ENCODE data around the gene PRDM12.

PRDM12 gene

DNA sequence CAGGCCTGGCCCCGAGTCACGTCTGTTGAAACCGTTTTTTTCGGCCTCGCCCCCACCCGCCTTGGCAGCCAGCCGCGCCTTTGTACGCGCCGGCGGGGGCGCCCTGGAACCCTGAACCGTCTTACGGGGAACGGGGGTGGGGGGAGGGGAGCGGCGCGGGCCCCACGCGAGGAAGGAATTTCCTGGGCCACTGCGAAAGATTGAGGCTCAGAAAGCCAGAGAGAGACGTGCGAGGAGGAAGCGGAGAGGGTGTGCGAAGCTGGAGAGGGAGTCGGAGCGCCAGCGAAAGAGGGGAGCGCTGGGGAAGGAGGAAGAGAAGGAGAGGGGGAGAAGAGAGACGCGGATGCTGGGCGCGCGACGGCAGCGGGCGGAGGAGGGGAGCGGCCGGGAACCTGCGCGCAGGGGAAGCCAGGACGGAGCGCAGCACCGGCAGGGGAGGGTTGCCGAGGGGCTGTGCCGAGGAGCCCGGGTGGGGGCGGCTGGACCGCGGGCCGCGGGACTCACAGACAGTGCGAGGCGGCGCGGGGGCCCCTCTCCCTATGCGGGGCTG lies 4.6 kb upstream of the PRDM12 start:
- Histone ChIP-seq H3K36me3 (replicated peaks in 1 of 2; ENCODE audit: control insufficient read depth in 2 of 2, insufficient read depth in 2 of 2, low read length in 2 of 2) (no peaks in the 10 kb centered on the region), H3K9me3 (replicated peaks in 1 of 2; ENCODE audit: control insufficient read depth in 2 of 2, insufficient read depth in 1 of 2, low read depth in 1 of 2, low read length in 2 of 2) (peaks cover 8 to 17% of the 10 kb centered on the region in 2 donors), H4K91ac (ENCODE audit: low read depth, low read length, poor library complexity) (no peak overlapping the region), H2BK5ac (ENCODE audit: low read length) (no peak overlapping the region), H2BK12ac (ENCODE audit: low read length) (peak overlapping the region; percentile 94), H3K4me1 (ENCODE audit: control insufficient read depth in 2 of 2, insufficient read depth in 1 of 2, low read depth in 1 of 2, low read length in 2 of 2) (peaks cover 7 to 17% of the 10 kb centered on the region in 2 donors), H3K18ac (ENCODE audit: low read length) (peak overlapping the region; percentile 94), H2BK15ac (ENCODE audit: low read length) (peak overlapping the region; percentile 90), H3K79me1 (ENCODE audit: low read depth, low read length) (no peaks in the 10 kb centered on the region), H4K8ac (ENCODE audit: low read depth, low read length) (no peak overlapping the region), H3K4ac (ENCODE audit: low read length) (no peak overlapping the region), H3K4me3 (ENCODE audit: low read length in 2 of 2) (no peak overlapping the region), H3K23ac (ENCODE audit: low read depth, low read length, poor library complexity) (peak overlapping the region; percentile 65), H3K9ac (ENCODE audit: low read depth, low read length, poor library complexity) (no peak overlapping the region), H2BK120ac (ENCODE audit: low read depth, low read length) (peak overlapping the region; percentile 87), H3K4me2 (ENCODE audit: insufficient read depth, low read length, poor library complexity, severe bottlenecking) (peak overlapping the region; percentile 89), H3K27ac (replicated peaks; ENCODE audit: low read length) (no peak overlapping the region), H2AFZ (ENCODE audit: low read length) (peak overlapping the region; percentile 96), H3K27me3 (ENCODE audit: control insufficient read depth in 3 of 3, insufficient read depth in 3 of 3, low read depth in 1 of 3, low read length in 3 of 3) (peaks cover 62 to 93% (median 79%) of the 10 kb centered on the region in 3 experiments), H2AK5ac (ENCODE audit: low read depth, low read length) (peak overlapping the region; percentile 93), H3K14ac (ENCODE audit: low read length) (no peak overlapping the region)
- no peak for DNase-seq (ENCODE audit: low spot score)
- WGBS, 2 donors (ENCODE audit: extremely low coverage in 2 of 2, insufficient read length in 2 of 2, insufficient replicate concordance in 1 of 2), result no CpG with 5 or more reads among the region's 58 CpGs

DNA sequence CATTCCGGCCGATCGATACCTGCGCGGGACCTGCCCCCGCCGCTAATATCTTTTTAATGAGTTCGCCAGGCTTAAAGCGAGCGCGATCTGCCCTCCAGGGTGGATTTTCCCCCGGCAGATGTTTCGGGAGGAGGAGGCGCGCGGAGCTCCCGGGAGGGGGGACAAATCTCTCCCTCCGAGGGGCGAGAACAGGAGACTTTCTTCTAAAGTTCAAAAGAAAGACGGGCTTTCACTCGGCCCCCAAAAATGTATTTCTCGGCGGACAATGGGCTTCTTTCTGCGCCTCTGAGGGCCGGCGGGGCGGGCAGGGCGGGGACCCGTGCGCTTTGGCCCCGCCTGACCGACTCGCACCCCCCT lies 4.1 kb upstream of the PRDM12 start:
- Histone ChIP-seq H3K9ac (ENCODE audit: low read depth, low read length, poor library complexity) (no peak overlapping the region), H2BK12ac (ENCODE audit: low read length) (no peak overlapping the region), H3K4me2 (ENCODE audit: insufficient read depth, low read length, poor library complexity, severe bottlenecking) (peak overlapping the region; percentile 89), H2BK120ac (ENCODE audit: low read depth, low read length) (no peak overlapping the region), H4K8ac (ENCODE audit: low read depth, low read length) (no peak overlapping the region), H2BK15ac (ENCODE audit: low read length) (peak overlapping the region; percentile 94), H3K4me1 (ENCODE audit: control insufficient read depth in 2 of 2, insufficient read depth in 1 of 2, low read depth in 1 of 2, low read length in 2 of 2) (peaks cover 7 to 19% of the 10 kb centered on the region in 2 donors), H3K23ac (ENCODE audit: low read depth, low read length, poor library complexity) (peak overlapping the region; percentile 65), H3K9me3 (replicated peaks in 1 of 2; ENCODE audit: control insufficient read depth in 2 of 2, insufficient read depth in 1 of 2, low read depth in 1 of 2, low read length in 2 of 2) (peaks cover 8 to 17% of the 10 kb centered on the region in 2 donors), H2AFZ (ENCODE audit: low read length) (peak overlapping the region; percentile 96), H3K36me3 (replicated peaks in 1 of 2; ENCODE audit: control insufficient read depth in 2 of 2, insufficient read depth in 2 of 2, low read length in 2 of 2) (no peaks in the 10 kb centered on the region), H3K27me3 (ENCODE audit: control insufficient read depth in 3 of 3, insufficient read depth in 3 of 3, low read depth in 1 of 3, low read length in 3 of 3) (peaks cover 63 to 97% (median 84%) of the 10 kb centered on the region in 3 experiments), H3K27ac (replicated peaks; ENCODE audit: low read length) (no peak overlapping the region), H3K79me1 (ENCODE audit: low read depth, low read length) (no peaks in the 10 kb centered on the region), H2BK5ac (ENCODE audit: low read length) (no peak overlapping the region), H4K91ac (ENCODE audit: low read depth, low read length, poor library complexity) (no peak overlapping the region), H3K4me3 (ENCODE audit: low read length in 2 of 2) (no peak overlapping the region), H2AK5ac (ENCODE audit: low read depth, low read length) (peak overlapping the region; percentile 90), H3K4ac (ENCODE audit: low read length) (no peak overlapping the region), H3K18ac (ENCODE audit: low read length) (peak overlapping the region; percentile 97), H3K14ac (ENCODE audit: low read length) (no peak overlapping the region)
- no CpG with 5 or more reads among the region's 33 CpGs for WGBS, 2 donors (ENCODE audit: extremely low coverage in 2 of 2, insufficient read length in 2 of 2, insufficient replicate concordance in 1 of 2)
- no peak for DNase-seq (ENCODE audit: low spot score)

DNA sequence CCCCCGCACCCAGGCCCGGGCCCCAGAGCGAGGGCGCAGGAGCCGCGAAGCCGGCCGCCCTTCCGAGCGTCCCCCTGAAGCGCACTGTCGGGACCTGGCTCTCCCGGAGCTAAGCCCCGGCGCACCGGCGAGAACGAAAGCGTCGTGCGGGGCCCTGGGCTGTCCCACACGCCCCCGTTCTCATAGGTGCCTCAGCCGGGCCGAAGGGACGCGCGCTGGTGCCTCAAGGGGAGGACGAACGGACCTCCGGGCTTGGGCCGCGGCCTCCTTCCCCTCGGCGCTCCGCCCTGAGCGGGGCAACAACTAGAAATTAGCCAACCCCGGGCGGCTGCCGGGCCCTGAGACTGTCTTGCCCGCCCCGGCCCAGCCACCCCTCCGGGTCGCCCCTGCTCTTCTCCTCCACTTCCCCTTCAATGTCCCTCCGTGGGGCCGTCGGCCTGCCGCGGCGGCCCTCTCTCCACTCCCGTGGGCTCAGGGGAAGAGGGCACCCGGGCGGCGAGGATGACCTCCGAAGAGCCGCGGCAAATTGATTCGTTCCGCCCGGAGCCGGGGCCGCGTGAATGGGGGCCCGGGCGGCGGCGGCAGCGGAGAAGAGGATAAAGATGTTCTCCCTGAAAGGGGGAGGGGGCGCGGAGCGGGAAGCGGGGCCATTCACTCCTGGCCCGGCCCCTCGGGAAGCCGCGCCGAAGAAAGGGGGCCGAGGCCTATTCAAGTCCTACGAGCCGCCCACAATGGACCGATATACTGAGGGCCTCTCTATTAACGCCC lies 3.5 kb upstream of the PRDM12 start:
- H2BK15ac ChIP-seq (ENCODE audit: low read length), result peak overlapping the region; percentile 94
- H3K9ac ChIP-seq (ENCODE audit: low read depth, low read length, poor library complexity), result peak overlapping the region; percentile 21
- no peak overlapping the region for H3K27ac ChIP-seq (replicated peaks; ENCODE audit: low read length)
- peak overlapping the region; percentile 34 to 70 for H3K4me3 ChIP-seq (ENCODE audit: low read length in 2 of 2)
- H2AK5ac ChIP-seq (ENCODE audit: low read depth, low read length), result peak overlapping the region; percentile 96
- H3K27me3 ChIP-seq (ENCODE audit: control insufficient read depth in 3 of 3, insufficient read depth in 3 of 3, low read depth in 1 of 3, low read length in 3 of 3), result peaks cover 65 to 97% (median 89%) of the 10 kb centered on the region in 3 experiments
- peaks cover 7 to 20% of the 10 kb centered on the region in 2 donors for H3K4me1 ChIP-seq (ENCODE audit: control insufficient read depth in 2 of 2, insufficient read depth in 1 of 2, low read depth in 1 of 2, low read length in 2 of 2)
- H2AFZ ChIP-seq (ENCODE audit: low read length), result peak overlapping the region; percentile 96
- peak overlapping the region; percentile 61 for H2BK120ac ChIP-seq (ENCODE audit: low read depth, low read length)
- H3K9me3 ChIP-seq (replicated peaks in 1 of 2; ENCODE audit: control insufficient read depth in 2 of 2, insufficient read depth in 1 of 2, low read depth in 1 of 2, low read length in 2 of 2), result peaks cover 8 to 17% of the 10 kb centered on the region in 2 donors
- no peak overlapping the region for H4K91ac ChIP-seq (ENCODE audit: low read depth, low read length, poor library complexity)
- no peak overlapping the region for H3K14ac ChIP-seq (ENCODE audit: low read length)
- peak overlapping the region; percentile 97 for H3K18ac ChIP-seq (ENCODE audit: low read length)
- peak overlapping the region; percentile 89 for H3K23ac ChIP-seq (ENCODE audit: low read depth, low read length, poor library complexity)
- no peak overlapping the region for H4K8ac ChIP-seq (ENCODE audit: low read depth, low read length)
- H3K4ac ChIP-seq (ENCODE audit: low read length), result no peak overlapping the region
- H2BK5ac ChIP-seq (ENCODE audit: low read length), result no peak overlapping the region
- peak overlapping the region; percentile 89 for H3K4me2 ChIP-seq (ENCODE audit: insufficient read depth, low read length, poor library complexity, severe bottlenecking)
- DNase-seq (ENCODE audit: low spot score), result no peak
- WGBS, 2 donors (ENCODE audit: extremely low coverage in 2 of 2, insufficient read length in 2 of 2, insufficient replicate concordance in 1 of 2), result no CpG with 5 or more reads among the region's 82 CpGs
- H3K36me3 ChIP-seq (replicated peaks in 1 of 2; ENCODE audit: control insufficient read depth in 2 of 2, insufficient read depth in 2 of 2, low read length in 2 of 2), result no peaks in the 10 kb centered on the region
- peak overlapping the region; percentile 58 for H2BK12ac ChIP-seq (ENCODE audit: low read length)
- no peaks in the 10 kb centered on the region for H3K79me1 ChIP-seq (ENCODE audit: low read depth, low read length)

DNA sequence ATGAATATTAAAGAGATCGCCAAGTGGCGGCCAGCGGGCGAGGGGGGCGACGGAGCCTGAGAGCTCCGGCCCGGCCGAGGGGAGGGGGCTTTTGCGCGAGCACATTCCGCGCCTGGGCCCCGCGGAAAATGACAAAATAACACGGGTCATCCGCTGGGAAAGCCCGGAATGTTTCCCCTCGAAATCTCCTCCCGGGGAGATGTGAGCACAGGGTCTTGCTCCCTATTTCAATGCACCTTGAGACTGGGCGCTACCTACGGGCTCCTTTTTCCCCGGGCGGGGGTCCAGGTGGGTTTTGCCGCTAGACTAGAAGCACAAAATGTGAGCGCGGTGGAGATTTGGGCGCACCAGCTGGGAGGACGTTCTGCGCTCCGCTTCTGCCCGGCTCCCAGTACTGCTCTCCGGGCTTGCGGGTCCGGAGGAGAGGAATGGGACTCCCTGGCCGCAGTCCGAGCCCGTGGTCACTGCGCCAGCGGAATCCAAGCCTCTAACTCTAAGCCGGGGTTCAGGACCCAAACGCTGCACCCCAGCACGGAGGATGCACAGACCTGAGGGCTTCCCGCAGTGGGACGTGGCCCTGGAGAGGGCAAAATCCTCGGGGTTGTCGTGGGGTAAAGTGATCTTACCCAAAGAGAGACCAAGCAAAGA lies 2.8 kb upstream of the PRDM12 start:
- H3K23ac ChIP-seq (ENCODE audit: low read depth, low read length, poor library complexity), result no peak overlapping the region
- H3K4me1 ChIP-seq (ENCODE audit: control insufficient read depth in 2 of 2, insufficient read depth in 1 of 2, low read depth in 1 of 2, low read length in 2 of 2), result peaks cover 7 to 22% of the 10 kb centered on the region in 2 donors
- H3K27ac ChIP-seq (replicated peaks; ENCODE audit: low read length), result no peak overlapping the region
- no peak overlapping the region for H2BK5ac ChIP-seq (ENCODE audit: low read length)
- peak overlapping the region; percentile 61 for H2BK120ac ChIP-seq (ENCODE audit: low read depth, low read length)
- H3K4ac ChIP-seq (ENCODE audit: low read length), result peak overlapping the region; percentile 93
- no peak overlapping the region for H4K8ac ChIP-seq (ENCODE audit: low read depth, low read length)
- peak overlapping the region; percentile 84 for H2BK12ac ChIP-seq (ENCODE audit: low read length)
- H2BK15ac ChIP-seq (ENCODE audit: low read length), result peak overlapping the region; percentile 98
- H2AFZ ChIP-seq (ENCODE audit: low read length), result peak overlapping the region; percentile 96
- no peaks in the 10 kb centered on the region for H3K79me1 ChIP-seq (ENCODE audit: low read depth, low read length)
- H3K4me2 ChIP-seq (ENCODE audit: insufficient read depth, low read length, poor library complexity, severe bottlenecking), result peak overlapping the region; percentile 89
- WGBS, 2 donors (ENCODE audit: extremely low coverage in 2 of 2, insufficient read length in 2 of 2, insufficient replicate concordance in 1 of 2), result no CpG with 5 or more reads among the region's 47 CpGs
- no peaks in the 10 kb centered on the region for H3K36me3 ChIP-seq (replicated peaks in 1 of 2; ENCODE audit: control insufficient read depth in 2 of 2, insufficient read depth in 2 of 2, low read length in 2 of 2)
- H3K9ac ChIP-seq (ENCODE audit: low read depth, low read length, poor library complexity), result no peak overlapping the region
- H3K9me3 ChIP-seq (replicated peaks in 1 of 2; ENCODE audit: control insufficient read depth in 2 of 2, insufficient read depth in 1 of 2, low read depth in 1 of 2, low read length in 2 of 2), result peaks cover 8 to 16% of the 10 kb centered on the region in 2 donors
- peak overlapping the region; percentile 94 for H3K18ac ChIP-seq (ENCODE audit: low read length)
- DNase-seq (ENCODE audit: low spot score), result no peak
- H3K14ac ChIP-seq (ENCODE audit: low read length), result no peak overlapping the region
- no peak overlapping the region for H4K91ac ChIP-seq (ENCODE audit: low read depth, low read length, poor library complexity)
- peak overlapping the region; percentile 96 for H2AK5ac ChIP-seq (ENCODE audit: low read depth, low read length)
- peaks cover 72 to 97% (median 92%) of the 10 kb centered on the region in 3 experiments for H3K27me3 ChIP-seq (ENCODE audit: control insufficient read depth in 3 of 3, insufficient read depth in 3 of 3, low read depth in 1 of 3, low read length in 3 of 3)
- no peak overlapping the region for H3K4me3 ChIP-seq (ENCODE audit: low read length in 2 of 2)
